ENCODE data around the gene VEGFD. TPM values are rescaled to one million over a fixed set of nuclear protein-coding genes. Genes with fewer than 3 reads are reported as not detected.
A peak's percentile ranks its signal among the peaks of the same experiment; 100 is the strongest.

Gene VEGFD
- total and polyA plus RNA-seq, 2 of the 4 experiments (the other 2 are of a cell fraction) = 0.18 to 0.19 TPM

DNA sequence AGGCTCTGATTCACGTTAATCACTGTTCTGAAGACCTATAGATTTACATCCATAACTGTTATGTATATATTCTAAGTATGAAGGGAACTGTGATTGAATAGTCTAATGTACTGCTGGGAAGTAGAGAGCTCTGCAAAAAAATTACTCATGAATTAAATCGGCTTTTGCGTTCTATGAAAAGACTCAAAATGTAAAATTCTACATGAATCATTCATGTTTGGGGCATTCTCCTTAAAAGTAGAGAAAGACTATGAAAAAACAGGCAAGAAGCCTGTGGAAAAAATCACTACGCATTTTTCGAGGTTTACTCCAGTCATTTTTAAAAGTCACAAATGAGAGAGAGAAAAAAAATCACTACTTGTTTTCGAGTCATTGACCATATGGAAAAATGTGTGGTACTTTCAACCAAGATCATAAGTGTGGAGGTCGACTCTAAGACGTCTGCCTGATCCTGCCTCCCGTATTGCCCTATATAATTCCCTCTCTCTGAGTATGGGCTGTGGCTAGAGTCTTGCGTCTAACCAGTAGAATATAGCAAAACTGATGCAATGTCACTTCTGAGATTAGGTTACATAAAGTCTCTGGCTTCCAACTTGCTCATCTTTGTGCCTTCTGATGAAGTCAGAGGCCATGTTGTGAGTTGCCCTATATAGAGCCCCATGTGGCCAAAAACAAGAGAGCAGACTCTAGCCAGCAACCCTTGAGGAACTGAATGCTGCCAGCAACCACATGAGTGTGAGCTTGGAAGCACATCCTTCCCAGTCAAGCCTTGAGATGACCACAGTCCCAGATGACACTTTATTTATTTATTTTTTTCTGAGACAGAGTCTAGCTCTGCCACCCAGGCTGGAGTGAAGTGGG lies 32.1 kb upstream of the VEGFD start:
- Histone ChIP-seq H2BK15ac (ENCODE audit: low read depth, low read length) (no peak overlapping the region), H2BK5ac (ENCODE audit: low read depth, low read length, poor library complexity, severe bottlenecking) (no peak overlapping the region), H3K36me3 (ENCODE audit: control insufficient read depth, insufficient read depth, low read length) (no peaks in the 10 kb centered on the region), H3K56ac (ENCODE audit: extremely low read depth, insufficient read depth, low read length) (no peak overlapping the region), H2BK20ac (ENCODE audit: low read depth, low read length) (peak overlapping the region; percentile 34; the same call in 1 of the 2 replicates), H4K5ac (ENCODE audit: low read depth, low read length) (no peak overlapping the region), H3K9ac (ENCODE audit: low read depth, low read length) (no peak overlapping the region), H3K18ac (ENCODE audit: low read depth, low read length) (no peak overlapping the region), H3K79me1 (ENCODE audit: low read depth in 1 of 2, low read length in 2 of 2) (no peaks in the 10 kb centered on the region), H2AK9ac (replicated peaks; ENCODE audit: low read depth, low read length, poor library complexity) (no peak overlapping the region), H3K4me2 (ENCODE audit: low read depth, low read length) (no peak overlapping the region), H3K9me1 (ENCODE audit: insufficient read depth, low read length) (0 out of 2 replicates have a peak, but pooled peaks cover 3% of the 10 kb centered on the region), H3K4ac (ENCODE audit: low read depth, low read length) (no peak overlapping the region), H2BK120ac (ENCODE audit: low read depth, low read length) (no peak overlapping the region), H3K27ac (ENCODE audit: insufficient read depth, low read length) (no peak overlapping the region), H3K23ac (ENCODE audit: low read depth, low read length) (no peak overlapping the region), H2AFZ (replicated peaks; ENCODE audit: low read length, poor library complexity) (no peak overlapping the region), H4K20me1 (ENCODE audit: insufficient read depth, low read length) (no peaks in the 10 kb centered on the region), H2AK5ac (ENCODE audit: low read depth, low read length) (peak overlapping the region; percentile 3; the same call in 1 of the 2 replicates), H3K4me1 (ENCODE audit: control insufficient read depth, insufficient read depth, low read length) (0 out of 2 replicates have a peak, but pooled peaks cover 2% of the 10 kb centered on the region), H3K9me3 (ENCODE audit: control insufficient read depth, insufficient read depth, low read length) (peaks cover 5% of the 10 kb centered on the region; the same call in 1 of the 2 replicates), H3K4me3 (ENCODE audit: insufficient read depth, low read depth, low read length) (no peak overlapping the region), H4K91ac (ENCODE audit: insufficient read depth, low read depth, low read length) (no peak overlapping the region), H3K14ac (replicated peaks; ENCODE audit: low read depth, low read length) (no peak overlapping the region; the same call in 1 of the 2 replicates), H3K27me3 (ENCODE audit: control insufficient read depth, insufficient read depth, low read length) (peaks cover 3% of the 10 kb centered on the region; the same call in 1 of the 2 replicates), H4K8ac (ENCODE audit: low read depth in 2 of 2, low read length in 2 of 2) (no peak overlapping the region)
- intact Hi-C loops (cut with micrococcal nuclease) (no loop called here), in situ Hi-C loops (cut with MboI; ENCODE audit: low sequenced_read_pairs) (no loop called here), dilution Hi-C loops (cut with HindIII; ENCODE audit: low sequenced_read_pairs, unreplicated experiment) (no loop called here)
- ChIA-PET POLR2A (ENCODE audit: unreplicated experiment) (no interaction called here), CTCF (interaction anchor here (0.7 kb wide), 1 partner anchor 16 kb away, joined by 3 read pairs; no protein-coding TSS in a partner anchor)
- no peak for DNase-seq
- no CpG with 5 or more reads among the region's 10 CpGs for WGBS, 2 experiments (ENCODE audit: extremely low coverage in 2 of 2, insufficient read length in 1 of 2)
- ATAC-seq (ENCODE audit: low read depth) = no peak
- BruUV-seq (replicated peaks) = no TSS peak
- TF ChIP-seq MAZ (IDR thresholded peaks at IDR 0.05; ENCODE audit: borderline replicate concordance, low read depth, low read length) (no peak), CEBPB (IDR thresholded peaks at IDR 0.05; ENCODE audit: low read depth, low read length) (no peak), CHD1 (IDR thresholded peaks at IDR 0.05; ENCODE audit: low read depth, low read length) (no peak), NFE2L2 (IDR thresholded peaks at IDR 0.05; ENCODE audit: low read depth, low read length) (no peak), RCOR1 (IDR thresholded peaks at IDR 0.05; ENCODE audit: insufficient replicate concordance, low read length) (no peak), FOS (IDR thresholded peaks at IDR 0.05; ENCODE audit: low read depth, low read length) (no peak), MAFK (IDR thresholded peaks at IDR 0.05; ENCODE audit: low read depth, low read length) (no peak), SMC3 (IDR thresholded peaks at IDR 0.05; ENCODE audit: low read depth, low read length) (no peak), MXI1 (IDR thresholded peaks at IDR 0.05; ENCODE audit: borderline replicate concordance, low read depth, low read length) (no peak), RFX5 (IDR thresholded peaks at IDR 0.05; ENCODE audit: low read depth, low read length) (no peak), RAD21 (IDR thresholded peaks at IDR 0.05; ENCODE audit: low read length) (no peak), POLR2A (IDR thresholded peaks at IDR 0.05; ENCODE audit: low read depth, low read length) (no peak), BHLHE40 (IDR thresholded peaks at IDR 0.05; ENCODE audit: low read depth, low read length) (no peak)
- TF ChIP-seq, protein P1, sequence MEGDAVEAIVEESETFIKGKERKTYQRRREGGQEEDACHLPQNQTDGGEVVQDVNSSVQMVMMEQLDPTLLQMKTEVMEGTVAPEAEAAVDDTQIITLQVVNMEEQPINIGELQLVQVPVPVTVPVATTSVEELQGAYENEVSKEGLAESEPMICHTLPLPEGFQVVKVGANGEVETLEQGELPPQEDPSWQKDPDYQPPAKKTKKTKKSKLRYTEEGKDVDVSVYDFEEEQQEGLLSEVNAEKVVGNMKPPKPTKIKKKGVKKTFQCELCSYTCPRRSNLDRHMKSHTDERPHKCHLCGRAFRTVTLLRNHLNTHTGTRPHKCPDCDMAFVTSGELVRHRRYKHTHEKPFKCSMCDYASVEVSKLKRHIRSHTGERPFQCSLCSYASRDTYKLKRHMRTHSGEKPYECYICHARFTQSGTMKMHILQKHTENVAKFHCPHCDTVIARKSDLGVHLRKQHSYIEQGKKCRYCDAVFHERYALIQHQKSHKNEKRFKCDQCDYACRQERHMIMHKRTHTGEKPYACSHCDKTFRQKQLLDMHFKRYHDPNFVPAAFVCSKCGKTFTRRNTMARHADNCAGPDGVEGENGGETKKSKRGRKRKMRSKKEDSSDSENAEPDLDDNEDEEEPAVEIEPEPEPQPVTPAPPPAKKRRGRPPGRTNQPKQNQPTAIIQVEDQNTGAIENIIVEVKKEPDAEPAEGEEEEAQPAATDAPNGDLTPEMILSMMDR (conservative IDR thresholded peaks at IDR 0.05; ENCODE audit: low read depth, low read length) = no peak
- TF ChIP-seq, protein P2, sequence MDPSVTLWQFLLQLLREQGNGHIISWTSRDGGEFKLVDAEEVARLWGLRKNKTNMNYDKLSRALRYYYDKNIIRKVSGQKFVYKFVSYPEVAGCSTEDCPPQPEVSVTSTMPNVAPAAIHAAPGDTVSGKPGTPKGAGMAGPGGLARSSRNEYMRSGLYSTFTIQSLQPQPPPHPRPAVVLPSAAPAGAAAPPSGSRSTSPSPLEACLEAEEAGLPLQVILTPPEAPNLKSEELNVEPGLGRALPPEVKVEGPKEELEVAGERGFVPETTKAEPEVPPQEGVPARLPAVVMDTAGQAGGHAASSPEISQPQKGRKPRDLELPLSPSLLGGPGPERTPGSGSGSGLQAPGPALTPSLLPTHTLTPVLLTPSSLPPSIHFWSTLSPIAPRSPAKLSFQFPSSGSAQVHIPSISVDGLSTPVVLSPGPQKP (IDR thresholded peaks at IDR 0.05; ENCODE audit: borderline replicate concordance, low read depth, low read length) = no peak

Data from IMR-90 (cell line).